ENCODE data around the gene ZSCAN29. TPM values are rescaled to one million over a fixed set of nuclear protein-coding genes. Genes with fewer than 3 reads are reported as not detected.

Gene ZSCAN29
- total RNA-seq, 2 donors from 2014 or later = 11.2 to 13.2 TPM

DNA sequence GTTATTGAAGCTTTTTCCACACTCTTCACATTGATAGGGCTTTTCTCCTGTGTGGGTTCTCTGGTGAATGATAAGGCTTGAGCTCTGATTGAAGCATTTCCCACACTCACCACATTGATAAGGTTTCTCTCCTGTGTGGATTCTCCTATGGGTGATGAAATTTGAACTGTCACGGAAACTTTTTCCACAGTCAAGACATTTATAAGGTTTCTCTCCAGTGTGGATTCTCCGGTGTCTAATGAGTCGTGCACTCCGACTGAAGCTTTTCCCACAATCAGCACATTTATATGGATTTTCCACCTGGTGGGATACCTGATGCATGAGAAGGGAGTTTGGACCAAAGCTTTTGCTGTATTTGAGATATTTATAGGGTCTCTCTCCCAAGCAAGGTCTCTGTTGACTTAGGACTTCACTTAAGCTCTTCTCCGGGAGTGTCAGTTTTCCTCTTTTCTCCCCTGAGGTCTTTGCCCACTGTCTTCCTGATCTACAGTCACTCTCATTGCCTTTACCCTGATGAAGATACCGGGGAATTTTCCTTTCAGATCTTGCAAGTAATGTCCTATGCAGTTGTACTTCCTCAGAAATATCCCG lies 9.4 kb downstream of the ZSCAN29 start:
- no peak overlapping the region for H3K27ac ChIP-seq
- no peaks in the 10 kb centered on the region for H3K27me3 ChIP-seq

DNA sequence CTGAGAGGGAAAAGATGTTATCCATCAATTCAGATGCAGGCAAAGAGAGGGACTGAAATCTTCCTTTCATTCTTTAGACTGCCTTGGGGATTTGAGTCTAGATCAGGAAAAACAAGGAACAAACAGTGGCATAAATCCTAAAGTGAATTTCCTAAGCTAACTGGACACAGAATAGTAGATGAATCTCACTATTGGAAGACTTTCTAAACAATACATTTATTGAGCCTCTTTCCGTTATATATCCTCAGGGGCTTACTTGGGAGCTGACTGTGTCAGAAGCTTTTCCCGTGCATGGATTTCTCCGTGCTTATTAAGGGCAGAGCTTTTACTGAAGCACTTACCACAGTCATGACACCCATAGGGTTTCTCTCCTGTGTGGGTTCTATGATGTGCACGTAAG lies 10.0 kb downstream of the ZSCAN29 start:
- Histone ChIP-seq H3K4me1 (no peaks in the 10 kb centered on the region), H3K36me3 (replicated peaks in 1 of 2; ENCODE audit: insufficient read depth in 1 of 2, low read depth in 2 of 2) (peaks cover 14 to 21% of the 10 kb centered on the region in 2 donors), H3K27me3 (no peaks in the 10 kb centered on the region), H3K27ac (no peak overlapping the region), H3K9me3 (peaks cover 0 to 32% (median 5%) of the 10 kb centered on the region in 3 donors), H3K4me3 (no peak overlapping the region)
- no peak for TF ChIP-seq POLR2A (IDR thresholded peaks at IDR 0.05)
- TF ChIP-seq, protein P1, sequence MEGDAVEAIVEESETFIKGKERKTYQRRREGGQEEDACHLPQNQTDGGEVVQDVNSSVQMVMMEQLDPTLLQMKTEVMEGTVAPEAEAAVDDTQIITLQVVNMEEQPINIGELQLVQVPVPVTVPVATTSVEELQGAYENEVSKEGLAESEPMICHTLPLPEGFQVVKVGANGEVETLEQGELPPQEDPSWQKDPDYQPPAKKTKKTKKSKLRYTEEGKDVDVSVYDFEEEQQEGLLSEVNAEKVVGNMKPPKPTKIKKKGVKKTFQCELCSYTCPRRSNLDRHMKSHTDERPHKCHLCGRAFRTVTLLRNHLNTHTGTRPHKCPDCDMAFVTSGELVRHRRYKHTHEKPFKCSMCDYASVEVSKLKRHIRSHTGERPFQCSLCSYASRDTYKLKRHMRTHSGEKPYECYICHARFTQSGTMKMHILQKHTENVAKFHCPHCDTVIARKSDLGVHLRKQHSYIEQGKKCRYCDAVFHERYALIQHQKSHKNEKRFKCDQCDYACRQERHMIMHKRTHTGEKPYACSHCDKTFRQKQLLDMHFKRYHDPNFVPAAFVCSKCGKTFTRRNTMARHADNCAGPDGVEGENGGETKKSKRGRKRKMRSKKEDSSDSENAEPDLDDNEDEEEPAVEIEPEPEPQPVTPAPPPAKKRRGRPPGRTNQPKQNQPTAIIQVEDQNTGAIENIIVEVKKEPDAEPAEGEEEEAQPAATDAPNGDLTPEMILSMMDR (IDR thresholded peaks at IDR 0.05) = no peak
- no peak for ATAC-seq
- intact Hi-C loops (cut with DNase I) = no loop called here
- DNase-seq = no peak
- 94 to 100% methylated on average over 4 of the region's 4 CpGs for WGBS, 2 donors

More for the DNA sequence above, 9.4 kb downstream of the ZSCAN29 start:
- peaks cover 14 to 21% of the 10 kb centered on the region in 2 donors for H3K36me3 ChIP-seq (replicated peaks in 1 of 2; ENCODE audit: insufficient read depth in 1 of 2, low read depth in 2 of 2)
- intact Hi-C loops (cut with DNase I) = no loop called here
- no peak for ATAC-seq
- no peaks in the 10 kb centered on the region for H3K4me1 ChIP-seq
- TF ChIP-seq, protein P1 (IDR thresholded peaks at IDR 0.05) = no peak
- no peak for DNase-seq
- WGBS, 2 donors = 96 to 99% methylated on average over 7 of the region's 7 CpGs
- H3K4me3 ChIP-seq = no peak overlapping the region
- peaks cover 0 to 32% (median 5%) of the 10 kb centered on the region in 3 donors for H3K9me3 ChIP-seq

DNA sequence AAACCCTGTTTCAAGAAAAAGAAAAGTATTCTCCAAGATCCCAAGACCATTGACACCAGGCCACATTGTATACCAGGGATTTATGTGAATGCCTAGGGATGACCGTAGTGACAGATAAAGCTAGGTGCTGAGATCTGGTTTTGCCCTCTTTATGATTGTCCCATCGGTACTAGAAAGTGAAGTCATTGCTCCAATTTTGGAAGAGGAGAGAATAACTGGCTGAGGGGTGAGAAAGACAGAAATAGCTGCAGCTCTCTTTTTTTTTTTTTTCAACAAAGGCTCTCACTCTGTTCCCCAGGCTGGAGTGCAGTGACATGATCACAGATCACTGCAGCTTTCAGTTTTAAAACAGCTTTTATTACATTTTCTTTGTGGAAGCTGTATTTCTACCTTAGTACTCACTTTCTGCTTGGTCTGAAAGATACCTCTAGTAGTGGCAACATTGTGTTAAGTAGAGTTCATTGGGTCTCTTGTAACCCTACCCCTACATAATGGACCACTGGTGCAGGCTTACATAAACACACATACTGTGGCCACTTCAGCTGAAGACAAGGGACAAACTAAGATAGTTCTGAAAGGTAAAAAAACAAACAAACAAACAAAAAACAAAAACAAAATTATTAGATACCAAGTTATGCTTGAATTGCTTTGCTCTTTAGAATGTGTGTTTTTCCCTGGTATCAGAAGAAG lies 18.0 kb downstream of the ZSCAN29 start:
- H3K27me3 ChIP-seq = no peaks in the 10 kb centered on the region
- no peaks in the 10 kb centered on the region for H3K9me3 ChIP-seq
- no peaks in the 10 kb centered on the region for H3K4me1 ChIP-seq
- no peak overlapping the region for H3K4me3 ChIP-seq
- whole genome bisulfite sequencing, 2 donors = 86 to 92% methylated on average over 2 of the region's 2 CpGs
- no peak for TF ChIP-seq POLR2A (IDR thresholded peaks at IDR 0.05)
- TF ChIP-seq, protein P1 (IDR thresholded peaks at IDR 0.05) = no peak
- ATAC-seq = no peak
- no peak overlapping the region for H3K27ac ChIP-seq
- no peaks in the 10 kb centered on the region for H3K36me3 ChIP-seq (replicated peaks in 1 of 2; ENCODE audit: insufficient read depth in 1 of 2, low read depth in 2 of 2)
- intact Hi-C loops (cut with DNase I) = no loop called here
- DNase-seq = no peak

DNA sequence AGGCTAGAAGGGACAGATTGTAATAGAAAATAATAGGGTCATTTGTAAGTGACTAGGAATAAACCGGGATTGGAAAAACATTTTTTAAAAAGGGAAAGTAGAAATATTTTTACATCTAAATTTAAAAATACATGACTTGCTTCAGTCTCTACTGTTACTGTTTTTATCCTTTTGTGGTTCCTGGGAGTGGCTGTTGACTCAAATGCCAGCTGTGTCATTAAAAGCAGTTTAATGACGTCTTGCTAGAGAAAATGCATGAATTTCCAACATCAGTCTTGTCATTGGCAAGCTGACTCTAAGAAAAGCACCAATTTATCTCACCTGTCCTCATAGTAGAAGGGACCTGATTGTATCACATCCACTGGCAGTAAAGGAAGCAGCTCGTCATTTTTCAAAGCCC lies 23.7 kb downstream of the ZSCAN29 start:
- no peaks in the 10 kb centered on the region for H3K27me3 ChIP-seq
- WGBS, 2 donors = 66 to 78% methylated on average over 3 of the region's 3 CpGs
- no peaks in the 10 kb centered on the region for H3K36me3 ChIP-seq (replicated peaks in 1 of 2; ENCODE audit: insufficient read depth in 1 of 2, low read depth in 2 of 2)
- no peaks in the 10 kb centered on the region for H3K9me3 ChIP-seq
- DNase-seq = no peak
- intact Hi-C loops (cut with DNase I) = no loop called here
- no peaks in the 10 kb centered on the region for H3K4me1 ChIP-seq
- ATAC-seq = no peak
- H3K27ac ChIP-seq = no peak overlapping the region
- TF ChIP-seq, protein P1 (IDR thresholded peaks at IDR 0.05) = no peak
- no peak for TF ChIP-seq POLR2A (IDR thresholded peaks at IDR 0.05)
- no peak overlapping the region for H3K4me3 ChIP-seq

DNA sequence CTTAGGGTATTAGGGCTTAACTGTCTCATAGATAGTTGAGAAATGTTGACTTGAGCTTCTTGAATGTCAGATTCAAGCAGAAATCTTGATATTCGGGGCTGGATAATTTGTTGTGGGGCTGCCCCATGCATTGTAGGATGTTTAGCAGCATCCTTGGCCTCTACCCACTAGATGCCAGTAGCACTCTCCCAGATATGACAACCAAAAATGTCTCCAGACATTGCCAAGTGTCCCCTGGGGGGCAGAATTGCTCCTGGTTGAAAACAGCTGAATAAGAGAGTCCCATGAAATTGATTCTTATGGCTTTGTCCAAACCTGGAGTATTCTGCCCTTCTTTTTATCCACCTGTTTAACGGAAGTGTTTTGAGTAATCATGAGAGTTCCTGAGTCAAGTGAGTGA lies 24.5 kb downstream of the ZSCAN29 start:
- Histone ChIP-seq H3K36me3 (replicated peaks in 1 of 2; ENCODE audit: insufficient read depth in 1 of 2, low read depth in 2 of 2) (no peaks in the 10 kb centered on the region), H3K27me3 (no peaks in the 10 kb centered on the region), H3K4me1 (no peaks in the 10 kb centered on the region), H3K4me3 (no peak overlapping the region), H3K9me3 (no peaks in the 10 kb centered on the region), H3K27ac (no peak overlapping the region)
- ATAC-seq (no peak), DNase-seq (no peak)
- 71 to 74% methylated on average over 2 of the region's 2 CpGs for WGBS, 2 donors
- intact Hi-C loops (cut with DNase I) = no loop called here
- no peak for TF ChIP-seq POLR2A (IDR thresholded peaks at IDR 0.05)
- TF ChIP-seq, protein P1 (IDR thresholded peaks at IDR 0.05) = no peak
